Spleen (tissue), 11 donors: ENCODE data around the gene SYCP1. TPM values are rescaled to one million over a fixed set of nuclear protein-coding genes. Genes with fewer than 3 reads are reported as not detected.

Experiments used
- DNase-seq: peaks from one replicate; pipeline ENCODE4 v3.0.0-alpha.2; 2020
- H3K27ac ChIP-seq, 8 donors: fragments of 200-600 bp; sonication (generic) in 7 of 8; 1 replicate in 4 of 8; 2 replicates in 4 of 8; pipeline versions ENCODE4 v1.5.0 to v1.8.0; 2016 to 2021; ENCODE audit warnings: inconsistent platforms in 4 of 8, mild to moderate bottlenecking in 4 of 8, moderate library complexity in 1 of 8
- H3K27me3 ChIP-seq, 7 donors: fragments of 200-600 bp; sonication (generic) in 6 of 7; replicated peaks in 1 of 7; 1 replicate in 4 of 7; 2 replicates in 3 of 7; pipeline versions ENCODE4 v1.5.0 to v1.8.0; 2016 to 2021; ENCODE audit warnings: inconsistent platforms in 3 of 7, mild to moderate bottlenecking in 1 of 7
- H3K36me3 ChIP-seq, 6 donors: fragments of 200-600 bp; sonication (generic) in 5 of 6; 1 replicate in 4 of 6; 2 replicates in 2 of 6; pipeline versions ENCODE4 v1.5.0 to v1.8.0; 2016 to 2021; ENCODE audit warnings: inconsistent platforms in 2 of 6
- H3K4me1 ChIP-seq, 6 donors: fragments of 200-600 bp; sonication (generic) in 5 of 6; 1 replicate in 3 of 6; 2 replicates in 3 of 6; pipeline versions ENCODE4 v1.5.0 to v1.8.0; 2016 to 2021; ENCODE audit warnings: inconsistent platforms in 3 of 6
- H3K4me3 ChIP-seq, 8 donors: fragments of 200-600 bp; sonication (generic) in 7 of 8; 1 replicate in 4 of 8; 2 replicates in 4 of 8; pipeline versions ENCODE4 v1.5.0 to v1.8.0; 2016 to 2021; ENCODE audit warnings: inconsistent platforms in 4 of 8, mild to moderate bottlenecking in 4 of 8, moderate library complexity in 2 of 8
- H3K9me3 ChIP-seq, 8 donors: fragments of 200-600 bp; sonication (generic) in 7 of 8; 1 replicate in 4 of 8; 2 replicates in 4 of 8; pipeline versions ENCODE4 v1.5.0 to v1.8.0; 2016 to 2021; ENCODE audit warnings: inconsistent platforms in 4 of 8
- CTCF ChIP-seq, 11 experiments: fragments of 200-600 bp in 7 of 11; fragments of 450-650 bp in 4 of 11; sonication (generic) in 4 of 11; IDR thresholded peaks in 8 of 11; conservative IDR thresholded peaks in 3 of 11; 1 replicate in 7 of 11; 2 replicates in 4 of 11; pipeline versions ENCODE4 v1.4.0 to v1.8.0; 2016 to 2021; ENCODE audit warnings: antibody characterized with exemption in 11 of 11, inconsistent platforms in 4 of 11, mild to moderate bottlenecking in 1 of 11
- POLR2A ChIP-seq, 3 donors: fragments of 450-650 bp; IDR thresholded peaks; one replicate each; pipeline ENCODE4 v1.5.1; 2017; ENCODE audit warnings: antibody characterized with exemption in 3 of 3, mild to moderate bottlenecking in 1 of 3
- POLR2AphosphoS5 ChIP-seq, 3 donors: sonication (generic); formaldehyde crosslinking; IDR thresholded peaks; one replicate each; pipeline ENCODE4 v1.5.1; 2017; ENCODE audit warnings: antibody characterized with exemption in 3 of 3
- WGBS, 5 donors: extraction: QIAGEN DNeasy Blood & Tissue Kit in 3 of 5; methylation state at CpG; one replicate each; pipeline versions ENCODE4 v1.1.5 to v1.1.7; 2013 to 2018; 5-methylcytosine and 5-hydroxymethylcytosine counted together
- intact Hi-C: fragments of 100-400 bp; cut with DNase I; formaldehyde crosslinking; loops from one replicate; pipeline ENCODE4 v1.15.0; 2023; ENCODE audit warnings: low total_unique reads
- polyA plus RNA-seq, 3 donors: library from polyadenylated mRNA; stranded (reverse); fragments of 200-250 nt; gene quantifications; one replicate each; pipeline ENCODE4 v1.2.1, GENCODE V29; 2013
- total RNA-seq, 7 donors: library from RNA; depleted of rRNA in 3 of 7; stranded (reverse); fragments of >200 nt in 3 of 7; fragmentation: NEBNext Ultra II Directional in 4 of 7; extraction: Animal tissue kit (Norgen Biotek cat#: 25700) in 4 of 7; gene quantifications; one replicate each; pipeline versions ENCODE4 v1.1.0 to v1.2.1, GENCODE V29; 2016 to 2021
- donor health status: healthy with polysubstance abuse.
- donor health status: DM: no; HTN: no; CAD: no; lungs with moderate emphysema.
- donor health status: DM: no; HTN: no; CAD: no.
- donor health status: Bipolar disorder and iron deficiency.
- donor health status: healthy.
- donor health status: DM: no; HTN: no; CAD: no.
- donor health status: DM: yes; HTN: yes; CAD: no.

SYCP1 gene
- total and polyA plus RNA-seq, 10 donors, result not detected

- intact Hi-C loops, result no loop called here
- H3K27ac ChIP-seq, result no peak overlapping the region
- TF ChIP-seq POLR2AphosphoS5 (IDR thresholded peaks at IDR 0.05), result no peak
- no peak for TF ChIP-seq POLR2A (IDR thresholded peaks at IDR 0.05)
- no peak for TF ChIP-seq CTCF (IDR thresholded peaks at IDR 0.05 in 8 of 11, conservative IDR thresholded peaks at IDR 0.05 in 3 of 11)
- H3K9me3 ChIP-seq, result no peaks in the 10 kb centered on the region
- H3K4me3 ChIP-seq, result no peak overlapping the region
- DNase-seq, result no peak
- H3K27me3 ChIP-seq, result peaks cover 0 to 13% (median 0%) of the 10 kb centered on the region in 7 donors
- no peaks in the 10 kb centered on the region for H3K36me3 ChIP-seq
- no peaks in the 10 kb centered on the region for H3K4me1 ChIP-seq
These were observed 168.9 kb downstream of the SYCP1 start for GRCh38 chr1:115023593-115023992.

- no peak for TF ChIP-seq POLR2A (IDR thresholded peaks at IDR 0.05)
- no peak for TF ChIP-seq CTCF (IDR thresholded peaks at IDR 0.05 in 8 of 11, conservative IDR thresholded peaks at IDR 0.05 in 3 of 11)
- no peak for DNase-seq
- no peaks in the 10 kb centered on the region for H3K4me1 ChIP-seq
- intact Hi-C loops, result no loop called here
- H3K27me3 ChIP-seq, result no peaks in the 10 kb centered on the region
- no peaks in the 10 kb centered on the region for H3K9me3 ChIP-seq
- H3K4me3 ChIP-seq, result no peak within 1 kb of the TSS
- H3K27ac ChIP-seq, result no peak within 1 kb of the TSS
- H3K36me3 ChIP-seq, result no peaks in the 10 kb centered on the region
These were observed 174.9 kb downstream of the SYCP1 start, which contains the start of gene TSHB for GRCh38 chr1:115029526-115029925. TSHB (plus strand) TSS chr1:115029826; CDS start chr1:115033363, 3,537 bp downstream.

- no peaks in the 10 kb centered on the region for H3K4me1 ChIP-seq
- no peaks in the 10 kb centered on the region for H3K9me3 ChIP-seq
- no peak overlapping the region for H3K4me3 ChIP-seq
- no peaks in the 10 kb centered on the region for H3K36me3 ChIP-seq
- DNase-seq, result no peak
- 64 to 82% (median 78%) methylated on average over 2 of the region's 2 CpGs for WGBS, 5 donors
- intact Hi-C loops, result no loop called here
- no peak for TF ChIP-seq CTCF (IDR thresholded peaks at IDR 0.05 in 8 of 11, conservative IDR thresholded peaks at IDR 0.05 in 3 of 11)
- no peak overlapping the region for H3K27ac ChIP-seq
- H3K27me3 ChIP-seq, result no peaks in the 10 kb centered on the region
These were observed 176.9 kb downstream of the SYCP1 start for GRCh38 chr1:115031595-115031994.

- intact Hi-C loops, result no loop called here
- 78 to 94% (median 89%) methylated on average over 1 of the region's 1 CpG for WGBS, 5 donors
- no peak overlapping the region for H3K4me3 ChIP-seq
These were observed 181.0 kb downstream of the SYCP1 start for GRCh38 chr1:115035652-115036051.

More at GRCh38 chr1:115035652-115036051, 181.0 kb downstream of the SYCP1 start:
- Histone ChIP-seq H3K27me3 (no peaks in the 10 kb centered on the region), H3K9me3 (no peaks in the 10 kb centered on the region), H3K36me3 (peaks cover 0 to 9% (median 0%) of the 10 kb centered on the region in 6 donors), H3K4me1 (no peaks in the 10 kb centered on the region), H3K27ac (no peak overlapping the region)
- DNase-seq, result no peak
- TF ChIP-seq POLR2AphosphoS5 (IDR thresholded peaks at IDR 0.05) (no peak), POLR2A (IDR thresholded peaks at IDR 0.05) (no peak), CTCF (IDR thresholded peaks at IDR 0.05 in 8 of 11, conservative IDR thresholded peaks at IDR 0.05 in 3 of 11) (no peak)
